Measurements from ENCODE around the gene PABPN1L.

DNA sequence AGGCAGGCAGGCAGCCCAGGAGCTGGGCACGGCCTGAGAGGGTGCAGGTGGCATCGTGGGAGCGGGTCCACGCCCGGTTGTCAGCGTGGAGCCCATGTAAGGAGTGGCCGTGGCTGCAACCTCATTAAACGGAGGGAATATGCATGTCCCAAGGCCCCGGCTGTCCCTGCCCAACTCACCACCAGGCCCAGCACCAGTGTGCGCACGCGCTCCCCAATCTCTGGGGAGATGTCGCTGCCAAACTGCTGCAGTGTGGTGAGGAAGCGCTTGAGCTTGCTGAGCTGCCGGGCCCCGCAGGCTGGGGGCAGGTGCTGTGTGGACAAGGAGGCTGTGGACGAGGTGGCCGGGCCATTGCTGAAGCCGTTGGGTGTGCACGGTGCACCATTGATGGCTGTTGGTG, 25.6 kb upstream of the PABPN1L start:
- TF ChIP-seq POLR2A (IDR thresholded peaks at IDR 0.05): no peak
- TF ChIP-seq, protein P1, sequence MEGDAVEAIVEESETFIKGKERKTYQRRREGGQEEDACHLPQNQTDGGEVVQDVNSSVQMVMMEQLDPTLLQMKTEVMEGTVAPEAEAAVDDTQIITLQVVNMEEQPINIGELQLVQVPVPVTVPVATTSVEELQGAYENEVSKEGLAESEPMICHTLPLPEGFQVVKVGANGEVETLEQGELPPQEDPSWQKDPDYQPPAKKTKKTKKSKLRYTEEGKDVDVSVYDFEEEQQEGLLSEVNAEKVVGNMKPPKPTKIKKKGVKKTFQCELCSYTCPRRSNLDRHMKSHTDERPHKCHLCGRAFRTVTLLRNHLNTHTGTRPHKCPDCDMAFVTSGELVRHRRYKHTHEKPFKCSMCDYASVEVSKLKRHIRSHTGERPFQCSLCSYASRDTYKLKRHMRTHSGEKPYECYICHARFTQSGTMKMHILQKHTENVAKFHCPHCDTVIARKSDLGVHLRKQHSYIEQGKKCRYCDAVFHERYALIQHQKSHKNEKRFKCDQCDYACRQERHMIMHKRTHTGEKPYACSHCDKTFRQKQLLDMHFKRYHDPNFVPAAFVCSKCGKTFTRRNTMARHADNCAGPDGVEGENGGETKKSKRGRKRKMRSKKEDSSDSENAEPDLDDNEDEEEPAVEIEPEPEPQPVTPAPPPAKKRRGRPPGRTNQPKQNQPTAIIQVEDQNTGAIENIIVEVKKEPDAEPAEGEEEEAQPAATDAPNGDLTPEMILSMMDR (IDR thresholded peaks at IDR 0.05): no peak
